HCT116 (cell line): ENCODE data around the gene PCSK6. TPM values are rescaled to one million over a fixed set of nuclear protein-coding genes. Genes with fewer than 3 reads are reported as not detected.

ENCODE experiments used
- ATAC-seq: fragments of 200-7000 bp; cut with Tn5 transposase; 2 replicates; pipeline ENCODE4 v1.9.1; 2020; ENCODE audit warnings: mild to moderate bottlenecking, moderate library complexity
- BruUV-seq: library from RNA; stranded (reverse); fragments of 400-500 nt; replicated peaks from 2 replicates; lab custom pipeline; 2021; lab: Mats Ljungman, UMichigan
- CTCF ChIA-PET: fragments of 300-600 bp; sonication (Branson Sonifier 250); formaldehyde crosslinking; loops from one replicate; lab custom pipeline; 2021; ENCODE audit warnings: antibody characterized with exemption; lab: Charles Lee
- POLR2A ChIA-PET: fragments of 300-600, 350-600 bp; sonication (Branson Sonifier 250); formaldehyde crosslinking; loops from one replicate; lab custom pipeline; 2021; ENCODE audit warnings: antibody characterized with exemption; lab: Charles Lee
- RAD21 ChIA-PET, 2 experiments: fragments of 300-600 bp; sonication (Branson Sonifier 250); formaldehyde crosslinking; loops; one replicate each; lab custom pipeline; 2023; ENCODE audit warnings: low total read pairs in 2 of 2; ENCODE audit not compliant: uncharacterized antibody in 2 of 2, unreplicated experiment in 2 of 2, low non-redundant PET in 1 of 2; lab: Charles Lee
- DNase-seq: peaks from one replicate; pipeline ENCODE4 v3.0.0-alpha.2; 2010; ENCODE audit warnings: low read depth, low spot score
- H2AFZ ChIP-seq: fragments of 200-600 bp; shearing (Covaris generic), sonication (generic); 2 replicates; pipeline ENCODE4 v1.6.1; 2017; ENCODE audit warnings: low read depth, mixed run types, mixed read lengths, antibody characterized with exemption, low read length; ENCODE audit not compliant: poor library complexity, severe bottlenecking
- H3K27ac ChIP-seq: 2 replicates; pipeline ENCODE4 v1.5.1; 2012; ENCODE audit warnings: low read depth, low read length
- H3K27me3 ChIP-seq: fragments of 200-600 bp; sonication (generic); 2 replicates; pipeline ENCODE4 v1.6.1; 2016; ENCODE audit warnings: mixed run types, low read length, mixed read lengths; ENCODE audit not compliant: insufficient read depth
- H3K36me3 ChIP-seq, 2 experiments: fragments of 200-500 bp in 1 of 2; fragments of 200-600 bp in 1 of 2; sonication (Bioruptor generic) in 1 of 2; sonication (generic) in 1 of 2; 2 replicates each; pipeline versions ENCODE4 v1.5.1 to v1.6.1; 2014 to 2016; ENCODE audit warnings: low read length in 2 of 2, inconsistent platforms in 1 of 2, mixed read lengths in 1 of 2, mixed run types in 1 of 2; ENCODE audit not compliant: insufficient read depth in 2 of 2, control insufficient read depth in 1 of 2
- H3K4me1 ChIP-seq, 2 experiments: fragments of 200-600 bp in 1 of 2; sonication (generic) in 1 of 2; 2 replicates each; pipeline versions ENCODE4 v1.5.1 to v1.6.1; 2012 to 2017; ENCODE audit warnings: low read length in 2 of 2, inconsistent platforms in 1 of 2, mild to moderate bottlenecking in 1 of 2, mixed read lengths in 1 of 2, mixed run types in 1 of 2, moderate library complexity in 1 of 2; ENCODE audit not compliant: insufficient read depth in 2 of 2, control insufficient read depth in 1 of 2
- H3K4me2 ChIP-seq: fragments of 200-600 bp; sonication (generic); 2 replicates; pipeline ENCODE4 v1.6.1; 2017; ENCODE audit warnings: mixed run types, low read length, mixed read lengths
- H3K4me3 ChIP-seq, 2 experiments: fragments of 200-600 bp in 1 of 2; sonication (generic) in 1 of 2; replicated peaks in 1 of 2; 2 replicates each; pipeline ENCODE4 v1.5.1; 2011 to 2016; ENCODE audit warnings: low read length in 2 of 2, control low read depth in 1 of 2, low read depth in 1 of 2, mild to moderate bottlenecking in 1 of 2, mixed read lengths in 1 of 2, mixed run types in 1 of 2
- H3K79me2 ChIP-seq: fragments of 200-600 bp; sonication (generic); 2 replicates; pipeline ENCODE4 v1.6.1; 2017; ENCODE audit warnings: mild to moderate bottlenecking, mixed run types, low read length, moderate library complexity, mixed read lengths; ENCODE audit not compliant: insufficient read depth
- H3K9ac ChIP-seq: fragments of 200-600 bp; sonication (generic); 2 replicates; pipeline ENCODE4 v1.6.1; 2016; ENCODE audit warnings: low read length, mixed read lengths
- H3K9me2 ChIP-seq: fragments of 200-600 bp; sonication (generic), shearing (Covaris generic); 2 replicates; pipeline ENCODE4 v1.6.1; 2017; ENCODE audit warnings: mixed run types, mild to moderate bottlenecking, moderate library complexity; ENCODE audit not compliant: insufficient read depth
- H3K9me3 ChIP-seq, 2 experiments: fragments of 200-500 bp in 1 of 2; fragments of 200-600 bp in 1 of 2; sonication (Bioruptor generic) in 1 of 2; sonication (generic) in 1 of 2; 2 replicates each; pipeline ENCODE4 v1.6.1; 2014 to 2017; ENCODE audit warnings: low read length in 2 of 2, mixed read lengths in 2 of 2, inconsistent platforms in 1 of 2, low read depth in 1 of 2, mild to moderate bottlenecking in 1 of 2, mixed run types in 1 of 2, moderate library complexity in 1 of 2; ENCODE audit not compliant: control insufficient read depth in 1 of 2, insufficient read depth in 1 of 2
- H4K20me1 ChIP-seq: fragments of 200-600 bp; sonication (generic), shearing (Covaris generic); 2 replicates; pipeline ENCODE4 v1.6.1; 2017; ENCODE audit warnings: mixed run types, mild to moderate bottlenecking, moderate library complexity; ENCODE audit not compliant: insufficient read depth
- EGR1 ChIP-seq: IDR thresholded peaks from 2 replicates; pipeline ENCODE4 v1.6.1; 2012; ENCODE audit warnings: low read depth
- EZH2 ChIP-seq: fragments of 200-600 bp; sonication (generic); IDR thresholded peaks from 2 replicates; pipeline ENCODE4 v1.6.1; 2017; ENCODE audit warnings: antibody characterized with exemption, mixed run types
- EZH2phosphoT487 ChIP-seq: fragments of 200-600 bp; IDR thresholded peaks from 2 replicates; pipeline ENCODE4 v1.6.1; 2018; ENCODE audit warnings: antibody characterized with exemption, borderline replicate concordance
- FOSL1 ChIP-seq: IDR thresholded peaks from 2 replicates; pipeline ENCODE4 v1.6.1; 2012; ENCODE audit warnings: low read depth
- POLR2A ChIP-seq: IDR thresholded peaks from 2 replicates; pipeline ENCODE4 v1.7.0; 2011; ENCODE audit warnings: borderline replicate concordance; ENCODE audit not compliant: insufficient read depth, insufficient read length; ENCODE audit errors: extremely low read depth
- POLR2AphosphoS5 ChIP-seq: IDR thresholded peaks from 2 replicates; pipeline ENCODE4 v1.6.1; 2011; ENCODE audit warnings: mild to moderate bottlenecking, low read depth, low read length, moderate library complexity
- RAD21 ChIP-seq: IDR thresholded peaks from 2 replicates; pipeline ENCODE4 v1.6.1; 2012; ENCODE audit warnings: low read depth, mild to moderate bottlenecking
- SIN3A ChIP-seq: IDR thresholded peaks from 2 replicates; pipeline ENCODE4 v1.6.1; 2012; ENCODE audit warnings: low read depth
- SP1 ChIP-seq: IDR thresholded peaks from 2 replicates; pipeline ENCODE4 v1.6.1; 2012; ENCODE audit warnings: low read depth
- ZNF274 ChIP-seq: fragments of 200-500 bp; sonication (Bioruptor generic); IDR thresholded peaks from 2 replicates; pipeline ENCODE4 v1.6.1; 2014; ENCODE audit warnings: mild to moderate bottlenecking, low read depth, low read length, inconsistent platforms
- intact Hi-C: fragments of 100-400 bp; cut with micrococcal nuclease; formaldehyde crosslinking; loops from 2 replicates; pipeline ENCODE4 v1.10.0; 2022
- total RNA-seq: library from RNA; stranded (reverse); gene quantifications from one replicate; pipeline ENCODE4 v1.2.1, GENCODE V29; 2021; ENCODE audit not compliant: unreplicated experiment
- TF ChIP-seq, protein P1 (sequence below): IDR thresholded peaks from 2 replicates; pipeline ENCODE4 v1.6.1; 2012
- TF ChIP-seq, protein P2 (sequence below), 3 experiments: fragments of 200-600 bp in 1 of 3; sonication (generic) in 1 of 3; IDR thresholded peaks in 2 of 3; conservative IDR thresholded peaks in 1 of 3; 2 replicates each; pipeline ENCODE4 v1.5.1; 2012 to 2017; ENCODE audit warnings: low read depth in 2 of 3, low read length in 2 of 3, antibody characterized with exemption in 1 of 3, borderline replicate concordance in 1 of 3, control low read depth in 1 of 3, mild to moderate bottlenecking in 1 of 3, mixed read lengths in 1 of 3, mixed run types in 1 of 3, moderate library complexity in 1 of 3; ENCODE audit not compliant: insufficient read depth in 1 of 3
- TF ChIP-seq, protein P3 (sequence below): IDR thresholded peaks from 2 replicates; pipeline ENCODE4 v1.6.1; 2012

Gene PCSK6
- total RNA-seq, 1 experiment from 2014 or later, result 13.5 TPM

GRCh38 chr15:101444807-101445508 lies 44.5 kb downstream of the PCSK6 start:
- no peaks in the 10 kb centered on the region for H3K27me3 ChIP-seq
- H3K4me1 ChIP-seq, result peaks cover 0 to 12% of the 10 kb centered on the region in 2 experiments; a peak in 1 of 4 replicates
- ChIA-PET CTCF (no interaction called here), POLR2A (no interaction called here), RAD21 (no interaction called here)
- H3K36me3 ChIP-seq, result no peaks in the 10 kb centered on the region
- no peaks in the 10 kb centered on the region for H3K79me2 ChIP-seq
- BruUV-seq, result no TSS peak
- no peak overlapping the region for H3K9ac ChIP-seq
- no peak overlapping the region for H3K27ac ChIP-seq
- no peak overlapping the region for H3K4me3 ChIP-seq
- intact Hi-C loops, result no loop called here
- no peak for ATAC-seq
- H3K9me3 ChIP-seq, result no peaks in the 10 kb centered on the region
- no peak overlapping the region for H3K4me2 ChIP-seq
- H4K20me1 ChIP-seq, result no peaks in the 10 kb centered on the region
- no peak overlapping the region for H2AFZ ChIP-seq
- no peaks in the 10 kb centered on the region for H3K9me2 ChIP-seq
- TF ChIP-seq EZH2phosphoT487 (no peak), RAD21 (no peak)
- no peak for DNase-seq

- POLR2A ChIA-PET, result no interaction called here
Observed at GRCh38 chr15:101444015-101444414, 45.5 kb downstream of the PCSK6 start.

More at GRCh38 chr15:101444015-101444414, 45.5 kb downstream of the PCSK6 start:
- BruUV-seq, result no TSS peak
- Histone ChIP-seq H3K27ac (no peak overlapping the region), H3K9me2 (no peaks in the 10 kb centered on the region), H2AFZ (no peak overlapping the region), H3K79me2 (no peaks in the 10 kb centered on the region), H3K9ac (no peak overlapping the region), H3K36me3 (no peaks in the 10 kb centered on the region), H4K20me1 (no peaks in the 10 kb centered on the region), H3K27me3 (no peaks in the 10 kb centered on the region), H3K4me3 (no peak overlapping the region), H3K9me3 (no peaks in the 10 kb centered on the region), H3K4me2 (no peak overlapping the region), H3K4me1 (peaks cover 0 to 12% of the 10 kb centered on the region in 2 experiments; a peak in 1 of 4 replicates)
- no peak for DNase-seq
- TF ChIP-seq SIN3A (no peak), EZH2 (no peak), RAD21 (no peak), EZH2phosphoT487 (no peak), EGR1 (no peak), FOSL1 (no peak), ZNF274 (no peak), POLR2A (no peak), SP1 (no peak), POLR2AphosphoS5 (no peak)
- TF ChIP-seq, protein P1, sequence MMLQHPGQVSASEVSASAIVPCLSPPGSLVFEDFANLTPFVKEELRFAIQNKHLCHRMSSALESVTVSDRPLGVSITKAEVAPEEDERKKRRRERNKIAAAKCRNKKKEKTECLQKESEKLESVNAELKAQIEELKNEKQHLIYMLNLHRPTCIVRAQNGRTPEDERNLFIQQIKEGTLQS, result no peak
- TF ChIP-seq, protein P2, sequence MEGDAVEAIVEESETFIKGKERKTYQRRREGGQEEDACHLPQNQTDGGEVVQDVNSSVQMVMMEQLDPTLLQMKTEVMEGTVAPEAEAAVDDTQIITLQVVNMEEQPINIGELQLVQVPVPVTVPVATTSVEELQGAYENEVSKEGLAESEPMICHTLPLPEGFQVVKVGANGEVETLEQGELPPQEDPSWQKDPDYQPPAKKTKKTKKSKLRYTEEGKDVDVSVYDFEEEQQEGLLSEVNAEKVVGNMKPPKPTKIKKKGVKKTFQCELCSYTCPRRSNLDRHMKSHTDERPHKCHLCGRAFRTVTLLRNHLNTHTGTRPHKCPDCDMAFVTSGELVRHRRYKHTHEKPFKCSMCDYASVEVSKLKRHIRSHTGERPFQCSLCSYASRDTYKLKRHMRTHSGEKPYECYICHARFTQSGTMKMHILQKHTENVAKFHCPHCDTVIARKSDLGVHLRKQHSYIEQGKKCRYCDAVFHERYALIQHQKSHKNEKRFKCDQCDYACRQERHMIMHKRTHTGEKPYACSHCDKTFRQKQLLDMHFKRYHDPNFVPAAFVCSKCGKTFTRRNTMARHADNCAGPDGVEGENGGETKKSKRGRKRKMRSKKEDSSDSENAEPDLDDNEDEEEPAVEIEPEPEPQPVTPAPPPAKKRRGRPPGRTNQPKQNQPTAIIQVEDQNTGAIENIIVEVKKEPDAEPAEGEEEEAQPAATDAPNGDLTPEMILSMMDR (IDR thresholded peaks at IDR 0.05 in 2 of 3, conservative IDR thresholded peaks at IDR 0.05 in 1 of 3; ENCODE audit: borderline replicate concordance in 1 of 3, insufficient read depth in 1 of 3, low read depth in 2 of 3, low read length in 2 of 3), result no peak
- TF ChIP-seq, protein P3, sequence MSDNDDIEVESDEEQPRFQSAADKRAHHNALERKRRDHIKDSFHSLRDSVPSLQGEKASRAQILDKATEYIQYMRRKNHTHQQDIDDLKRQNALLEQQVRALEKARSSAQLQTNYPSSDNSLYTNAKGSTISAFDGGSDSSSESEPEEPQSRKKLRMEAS, result no peak
- ChIA-PET CTCF (no interaction called here), RAD21 (no interaction called here)
- ATAC-seq, result no peak
- intact Hi-C loops, result no loop called here
